ENCODE data around the gene OR51F1.
"Not testable (repeated sequence)": the region's sequence is repeated elsewhere in the genome, so short reads cannot be mapped to it uniquely, and the experiment has no call there.

OR51F1 gene, protein sequence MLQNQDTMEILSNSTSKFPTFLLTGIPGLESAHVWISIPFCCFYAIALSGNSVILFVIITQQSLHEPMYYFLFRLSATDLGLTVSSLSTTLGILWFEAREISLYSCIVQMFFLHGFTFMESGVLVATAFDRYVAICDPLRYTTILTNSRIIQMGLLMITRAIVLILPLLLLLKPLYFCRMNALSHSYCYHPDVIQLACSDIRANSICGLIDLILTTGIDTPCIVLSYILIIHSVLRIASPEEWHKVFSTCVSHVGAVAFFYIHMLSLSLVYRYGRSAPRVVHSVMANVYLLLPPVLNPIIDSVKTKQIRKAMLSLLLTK

DNA sequence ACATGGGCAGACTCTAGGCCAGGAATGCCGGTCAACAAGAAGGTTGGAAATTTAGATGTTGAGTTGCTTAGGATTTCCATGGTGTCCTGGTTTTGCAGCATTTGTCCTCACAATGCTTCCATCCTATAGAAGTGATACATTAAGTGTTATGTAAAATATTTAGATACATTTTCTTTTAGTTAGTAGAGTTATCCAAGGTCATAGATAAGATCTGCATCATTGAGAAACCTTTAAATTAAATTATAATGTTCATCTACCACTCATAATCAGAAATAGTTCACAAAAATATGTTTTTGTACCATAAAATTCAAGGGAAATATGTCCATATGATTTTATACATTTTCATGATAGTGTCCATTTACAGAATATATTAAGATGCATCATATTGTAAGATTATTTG, at the start of gene OR51F1:
TSS of gene OR51F1 (minus strand) at position 101 of the 400 bp plus-strand sequence. CDS start at position 101, 0 bp downstream.
- no peak within 1 kb of the TSS for H3K27ac Mint-ChIP-seq
- H3K27me3 Mint-ChIP-seq: peaks cover 3% of the 10 kb centered on the region

DNA sequence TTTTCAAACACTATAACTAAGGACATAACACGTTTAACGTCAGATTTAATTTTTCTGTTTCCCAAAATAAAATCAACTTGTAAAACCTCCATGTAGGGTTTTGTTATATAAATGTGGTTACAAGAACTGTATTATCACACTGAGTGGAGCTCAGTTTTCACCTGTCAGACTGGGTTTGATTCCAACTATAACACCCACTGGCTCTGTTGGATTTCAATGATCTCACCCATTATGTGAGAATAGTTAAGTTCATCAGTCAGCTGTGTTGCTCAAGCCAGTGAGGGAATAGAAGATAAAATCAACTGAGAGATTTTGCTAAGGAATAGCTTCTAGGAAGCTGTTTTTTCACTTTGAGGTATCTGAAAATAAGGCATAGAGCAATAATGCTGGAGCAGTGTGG, 39.5 kb upstream of the OR51F1 start:
- H3K36me3 Mint-ChIP-seq: no peaks in the 10 kb centered on the region
- H3K4me1 Mint-ChIP-seq: no peaks in the 10 kb centered on the region
- H3K27me3 Mint-ChIP-seq: no peaks in the 10 kb centered on the region
- H3K9me3 Mint-ChIP-seq: no peaks in the 10 kb centered on the region
- H3K27ac Mint-ChIP-seq: no peak overlapping the region
- H3K4me3 Mint-ChIP-seq: no peak overlapping the region

More for the DNA sequence above, at the start of gene OR51F1:
- peaks cover 5% of the 10 kb centered on the region for H3K9me3 Mint-ChIP-seq
- no peaks in the 10 kb centered on the region for H3K36me3 Mint-ChIP-seq
- no peaks in the 10 kb centered on the region for H3K4me1 Mint-ChIP-seq
- no peak within 1 kb of the TSS for H3K4me3 Mint-ChIP-seq

DNA sequence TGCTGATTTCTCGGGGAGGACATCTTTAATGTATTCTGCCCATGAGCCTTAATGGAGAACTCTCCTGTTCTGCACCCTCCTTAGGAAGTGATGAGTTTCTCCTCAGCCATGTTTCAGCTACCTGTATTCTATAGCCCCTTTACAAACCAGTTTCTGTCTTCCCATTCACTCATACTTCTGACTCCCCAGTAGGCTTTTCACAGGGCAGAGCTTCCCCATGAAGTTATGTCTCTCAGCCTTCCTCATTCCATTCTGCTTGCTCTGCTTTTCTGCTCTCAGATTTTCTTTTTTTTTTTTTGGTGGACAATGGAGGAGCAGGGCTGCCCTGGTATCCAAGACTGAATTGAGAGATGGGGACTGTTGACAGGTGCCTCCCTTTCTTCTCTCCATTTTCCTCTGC, 38.7 kb upstream of the OR51F1 start:
- no peaks in the 10 kb centered on the region for H3K4me1 Mint-ChIP-seq
- no peak overlapping the region for H3K27ac Mint-ChIP-seq
- no peak overlapping the region for H3K4me3 Mint-ChIP-seq
- H3K9me3 Mint-ChIP-seq: no peaks in the 10 kb centered on the region
- no peaks in the 10 kb centered on the region for H3K36me3 Mint-ChIP-seq
- no peaks in the 10 kb centered on the region for H3K27me3 Mint-ChIP-seq

DNA sequence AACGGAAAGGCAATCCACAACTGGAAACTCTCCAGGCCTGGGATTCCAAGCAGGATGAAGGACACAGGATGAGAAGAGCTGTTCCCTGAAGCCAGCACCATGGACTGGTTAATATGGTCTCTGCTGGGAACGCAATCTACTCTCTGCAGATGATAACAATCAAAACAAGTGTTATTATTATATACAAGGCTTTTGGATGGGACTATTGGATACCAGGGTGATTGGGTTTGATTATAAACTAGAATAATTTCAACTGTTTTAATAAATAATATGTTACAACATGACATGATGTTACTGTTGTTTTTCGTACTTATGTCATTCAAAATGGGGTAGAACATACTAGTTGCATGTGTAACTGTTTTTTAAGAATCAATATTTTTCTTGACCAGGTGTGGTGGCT, 34.5 kb upstream of the OR51F1 start, which contains the start of gene OR52R1:
TSS of gene OR52R1 (minus strand) at position 101 of the 400 bp plus-strand sequence. CDS start at position 101, 0 bp downstream.
- no peak within 1 kb of the TSS for H3K4me3 Mint-ChIP-seq
- no peaks in the 10 kb centered on the region for H3K4me1 Mint-ChIP-seq
- H3K36me3 Mint-ChIP-seq: no peaks in the 10 kb centered on the region
- no peaks in the 10 kb centered on the region for H3K9me3 Mint-ChIP-seq
- H3K27ac Mint-ChIP-seq: no peak within 1 kb of the TSS
- no peaks in the 10 kb centered on the region for H3K27me3 Mint-ChIP-seq

DNA sequence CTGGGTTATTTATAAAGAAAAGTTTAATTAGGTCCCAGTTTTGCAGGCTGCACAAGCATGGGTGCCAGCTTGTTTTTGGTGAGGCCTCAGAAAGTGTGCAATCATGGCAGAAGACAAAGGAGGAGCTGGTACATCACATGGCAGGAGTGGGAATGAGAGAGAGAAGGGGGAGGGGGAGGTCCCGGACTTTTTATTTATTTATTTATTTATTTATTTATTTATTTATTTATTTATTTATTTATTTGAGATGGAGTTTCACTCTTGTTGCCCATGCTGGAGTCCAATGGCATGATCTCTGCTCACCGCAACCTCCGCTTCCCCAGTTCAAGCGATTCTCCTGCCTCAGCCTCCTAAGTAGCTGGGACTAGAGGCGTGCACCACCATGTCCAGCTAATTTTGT, 31.6 kb upstream of the OR51F1 start:
- H3K27me3 Mint-ChIP-seq, H3K4me3 Mint-ChIP-seq, H3K4me1 Mint-ChIP-seq, H3K27ac Mint-ChIP-seq, H3K36me3 Mint-ChIP-seq, H3K9me3 Mint-ChIP-seq: not testable (repeated sequence)

DNA sequence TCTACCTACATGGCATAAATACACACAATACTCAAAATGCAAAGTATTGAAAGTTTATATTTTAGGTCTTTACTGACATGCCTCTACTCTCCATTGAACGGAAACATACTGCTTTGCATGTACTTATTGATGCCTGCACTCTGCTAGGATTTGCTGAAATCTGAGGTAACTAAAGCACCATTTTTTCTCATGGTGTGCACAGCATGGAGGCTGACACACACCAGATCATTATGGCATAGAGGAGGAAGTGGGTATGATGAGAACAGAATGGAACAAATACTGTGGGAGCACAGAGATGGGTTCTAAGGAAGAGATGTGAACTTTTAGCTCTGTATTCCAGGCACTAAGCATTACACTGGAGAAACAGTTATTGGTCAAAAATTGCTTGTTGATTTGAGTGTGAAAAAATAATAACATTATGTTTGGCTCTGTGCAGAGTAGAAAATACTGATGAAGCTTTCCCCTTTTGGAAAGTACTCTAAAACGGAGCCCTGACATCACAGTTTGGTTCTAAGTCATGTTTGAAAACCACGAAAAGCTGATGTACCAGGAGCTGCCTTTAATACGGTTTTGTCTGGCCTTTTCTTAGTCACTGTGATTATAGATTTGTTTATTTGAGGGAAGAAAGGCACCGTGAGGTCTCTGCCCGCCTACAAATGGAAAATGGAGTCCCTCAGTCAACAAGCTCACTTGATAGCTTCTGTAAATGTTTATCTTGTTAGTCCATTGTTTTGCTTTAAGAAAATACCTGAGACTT, 28.9 kb upstream of the OR51F1 start:
- no peaks in the 10 kb centered on the region for H3K9me3 Mint-ChIP-seq
- no peaks in the 10 kb centered on the region for H3K27me3 Mint-ChIP-seq
- H3K36me3 Mint-ChIP-seq: no peaks in the 10 kb centered on the region
- no peak overlapping the region for H3K27ac Mint-ChIP-seq
- H3K4me1 Mint-ChIP-seq: no peaks in the 10 kb centered on the region
- H3K4me3 Mint-ChIP-seq: no peak overlapping the region

DNA sequence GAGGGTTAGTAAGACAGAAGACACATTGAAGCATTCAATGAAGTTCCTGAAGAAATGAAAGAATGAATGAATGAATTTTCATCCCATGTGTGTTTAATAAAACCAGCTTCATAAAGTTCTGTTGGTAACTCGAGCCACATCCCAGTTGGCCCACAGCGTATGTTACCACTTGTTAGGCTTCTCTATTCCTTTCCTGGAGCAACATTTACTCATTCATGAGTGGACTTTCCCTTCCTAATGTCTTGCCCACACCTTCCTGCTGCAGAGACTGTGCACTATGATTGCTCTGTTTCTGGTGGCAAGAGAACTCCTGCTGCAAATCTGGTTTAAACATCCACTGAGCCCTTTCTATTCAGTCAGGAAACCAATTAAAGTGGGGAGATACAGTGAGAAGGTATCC, 27.5 kb upstream of the OR51F1 start:
- no peaks in the 10 kb centered on the region for H3K27me3 Mint-ChIP-seq
- no peaks in the 10 kb centered on the region for H3K36me3 Mint-ChIP-seq
- H3K27ac Mint-ChIP-seq: no peak overlapping the region
- H3K9me3 Mint-ChIP-seq: no peaks in the 10 kb centered on the region
- no peaks in the 10 kb centered on the region for H3K4me1 Mint-ChIP-seq
- no peak overlapping the region for H3K4me3 Mint-ChIP-seq

DNA sequence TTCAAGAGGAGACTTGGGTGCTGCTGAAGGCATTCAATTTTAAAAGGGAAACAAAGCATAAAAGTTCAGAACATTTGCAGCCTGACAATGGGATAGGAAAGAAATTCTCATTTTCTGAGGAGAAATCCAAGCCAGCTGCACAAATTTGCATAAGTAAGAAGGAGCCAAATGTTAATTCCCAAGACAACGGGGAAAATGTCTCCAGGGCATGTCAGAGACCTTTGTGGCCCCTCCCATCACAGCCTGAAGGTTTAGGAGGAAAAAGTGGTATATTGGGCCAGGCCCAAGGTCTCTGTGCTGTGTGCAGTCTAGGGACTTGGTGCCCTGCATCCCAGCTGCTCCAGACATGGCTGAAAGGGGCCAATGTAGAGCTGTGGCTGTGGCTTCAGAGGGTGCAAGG, 12.7 kb upstream of the OR51F1 start:
- Mint-ChIP-seq H3K4me3 (no peak overlapping the region), H3K36me3 (no peaks in the 10 kb centered on the region), H3K27me3 (peaks cover 11% of the 10 kb centered on the region), H3K4me1 (no peaks in the 10 kb centered on the region), H3K9me3 (peaks cover 10% of the 10 kb centered on the region), H3K27ac (no peak overlapping the region)

DNA sequence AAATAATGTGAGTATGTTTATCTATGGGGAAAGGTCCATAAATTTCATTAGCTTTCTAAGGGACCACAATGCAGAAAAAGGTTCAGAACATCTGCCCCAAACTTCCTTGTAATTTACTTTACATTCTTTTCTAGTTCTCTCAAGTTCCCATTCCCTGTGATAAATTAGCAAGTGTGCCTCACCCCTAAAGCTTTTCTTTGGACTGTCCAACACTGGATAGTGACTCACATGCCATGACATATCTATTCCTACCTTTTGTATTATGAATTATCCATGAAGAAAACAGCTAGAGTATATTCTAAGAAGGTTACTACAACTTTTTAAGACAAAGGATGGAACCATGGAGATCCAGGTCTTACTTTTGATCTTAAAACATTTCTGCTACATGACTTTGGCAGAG, 1.6 kb downstream of the OR51F1 start:
- Mint-ChIP-seq H3K4me1 (no peaks in the 10 kb centered on the region), H3K27me3 (peaks cover 3% of the 10 kb centered on the region), H3K27ac (no peak overlapping the region), H3K4me3 (no peak overlapping the region), H3K9me3 (peaks cover 5% of the 10 kb centered on the region), H3K36me3 (no peaks in the 10 kb centered on the region)

DNA sequence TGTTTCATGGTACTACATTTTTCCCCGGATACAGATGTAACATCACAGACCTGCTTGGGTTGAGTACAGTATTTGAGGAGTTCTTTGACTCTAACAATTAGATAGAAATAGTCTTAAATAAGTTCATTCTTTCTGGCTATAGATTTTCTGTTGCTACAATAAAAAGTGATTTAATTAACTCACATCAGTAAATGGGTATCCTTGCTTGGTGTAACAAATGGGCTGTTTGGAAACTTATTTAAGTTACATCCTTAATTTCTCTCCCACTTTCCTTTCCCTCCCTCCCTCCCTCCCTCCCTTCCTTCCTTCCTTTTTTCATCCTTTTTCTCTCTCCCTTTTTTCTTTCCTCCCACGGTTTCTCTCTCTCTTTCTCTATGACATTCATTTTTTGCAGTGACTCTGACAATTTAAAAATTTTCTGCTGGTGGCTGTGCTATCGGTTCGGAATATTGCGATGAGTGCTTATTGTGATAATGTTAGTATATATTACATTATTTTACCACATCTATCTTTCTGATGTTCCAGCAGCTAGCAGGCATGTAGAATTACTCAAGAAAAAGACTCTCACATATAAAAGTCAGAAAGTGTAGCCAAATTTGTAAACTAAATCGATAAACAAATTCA, 3.2 kb downstream of the OR51F1 start:
- no peaks in the 10 kb centered on the region for H3K4me1 Mint-ChIP-seq

DNA sequence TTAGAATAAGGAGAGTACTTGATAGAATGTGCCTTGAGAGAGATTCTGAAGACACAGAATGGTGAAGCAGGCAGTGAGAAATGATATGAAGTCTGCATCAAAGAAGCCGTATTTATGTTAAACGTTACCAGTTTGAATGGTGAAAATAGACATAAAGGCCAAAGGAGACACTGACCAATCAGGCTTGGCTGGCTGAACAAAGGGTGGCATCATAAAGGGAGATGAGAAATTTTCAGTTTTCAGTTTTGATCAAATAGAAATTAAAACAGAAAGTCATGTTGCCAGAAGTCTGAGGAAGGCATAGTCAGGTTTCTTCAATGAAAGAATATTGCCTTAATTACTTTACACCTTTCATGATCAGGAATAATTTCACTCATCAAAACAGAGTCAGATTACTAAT, 6.6 kb downstream of the OR51F1 start:
- Mint-ChIP-seq H3K27ac (no peak overlapping the region), H3K27me3 (no peaks in the 10 kb centered on the region), H3K4me1 (no peaks in the 10 kb centered on the region), H3K4me3 (no peak overlapping the region), H3K36me3 (no peaks in the 10 kb centered on the region), H3K9me3 (no peaks in the 10 kb centered on the region)

More for the DNA sequence above, 3.2 kb downstream of the OR51F1 start:
- Mint-ChIP-seq H3K9me3 (peaks cover 5% of the 10 kb centered on the region), H3K27ac (no peak overlapping the region), H3K36me3 (no peaks in the 10 kb centered on the region), H3K4me3 (no peak overlapping the region), H3K27me3 (peaks cover 1% of the 10 kb centered on the region)

DNA sequence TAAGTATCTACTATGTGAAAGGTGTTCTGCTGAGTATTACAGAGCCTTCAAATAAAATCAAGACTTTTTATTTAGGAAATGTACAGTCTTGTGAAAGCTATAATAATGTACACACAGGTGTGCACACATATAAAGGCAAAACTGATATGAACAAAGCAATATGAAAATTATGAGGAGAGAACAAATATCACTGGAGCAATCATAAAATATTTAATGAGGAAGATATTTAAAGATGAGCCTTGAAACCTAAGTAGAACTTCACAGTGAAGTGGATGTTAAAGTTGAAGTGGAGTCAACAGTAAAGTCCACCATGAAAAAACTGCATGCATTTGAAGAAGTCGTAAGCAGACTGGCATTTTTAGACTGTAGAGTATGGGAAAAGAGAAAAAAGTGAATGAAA, 18.5 kb downstream of the OR51F1 start:
- no peaks in the 10 kb centered on the region for H3K36me3 Mint-ChIP-seq
- no peak overlapping the region for H3K27ac Mint-ChIP-seq

DNA sequence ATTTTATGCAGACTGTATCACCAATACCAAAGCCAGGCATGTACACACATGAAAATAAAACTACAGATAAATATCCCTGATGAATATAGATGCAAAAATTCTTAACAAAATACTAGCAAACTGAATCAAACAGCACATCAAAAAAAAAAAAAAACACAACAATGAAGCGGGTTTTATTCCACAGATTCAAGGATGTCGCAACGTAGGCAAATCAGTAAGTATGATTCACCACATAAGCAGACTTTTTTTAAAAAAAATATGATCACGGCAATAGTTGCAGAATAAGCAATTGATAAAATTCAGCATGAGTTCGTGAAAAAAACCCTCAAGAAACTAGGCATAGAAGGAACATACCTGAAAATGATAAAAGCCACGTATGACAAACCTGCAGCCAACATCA, 21.3 kb downstream of the OR51F1 start:
- Mint-ChIP-seq H3K9me3 (no peaks in the 10 kb centered on the region), H3K27me3 (peaks cover 12% of the 10 kb centered on the region), H3K36me3 (no peaks in the 10 kb centered on the region), H3K4me3 (no peak overlapping the region), H3K27ac (no peak overlapping the region), H3K4me1 (no peaks in the 10 kb centered on the region)

More for the DNA sequence above, 18.5 kb downstream of the OR51F1 start:
- Mint-ChIP-seq H3K27me3 (peaks cover 16% of the 10 kb centered on the region), H3K4me1 (no peaks in the 10 kb centered on the region), H3K9me3 (no peaks in the 10 kb centered on the region), H3K4me3 (no peak overlapping the region)

DNA sequence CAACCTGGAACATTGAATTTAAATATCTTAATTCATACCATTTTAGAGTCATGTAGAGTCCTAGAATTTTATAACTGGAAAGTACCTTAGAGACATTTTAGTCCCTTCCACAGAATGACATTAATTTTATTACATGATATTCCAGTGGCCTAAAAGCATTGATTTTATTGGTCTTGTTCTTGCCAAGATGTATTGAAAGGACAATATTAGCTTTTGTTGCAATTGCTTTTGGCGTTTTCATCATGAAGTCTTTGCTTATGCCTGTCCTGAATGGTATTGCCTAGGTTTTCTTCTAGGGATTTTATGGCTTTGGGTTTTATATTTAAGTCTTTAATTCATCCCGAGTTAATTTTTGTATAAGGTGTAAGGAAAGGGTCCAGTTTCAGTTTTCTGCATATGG, 29.0 kb downstream of the OR51F1 start:
- Mint-ChIP-seq H3K4me1 (no peaks in the 10 kb centered on the region), H3K4me3 (no peak overlapping the region), H3K27ac (no peak overlapping the region), H3K36me3 (no peaks in the 10 kb centered on the region), H3K9me3 (no peaks in the 10 kb centered on the region), H3K27me3 (peaks cover 12% of the 10 kb centered on the region)

DNA sequence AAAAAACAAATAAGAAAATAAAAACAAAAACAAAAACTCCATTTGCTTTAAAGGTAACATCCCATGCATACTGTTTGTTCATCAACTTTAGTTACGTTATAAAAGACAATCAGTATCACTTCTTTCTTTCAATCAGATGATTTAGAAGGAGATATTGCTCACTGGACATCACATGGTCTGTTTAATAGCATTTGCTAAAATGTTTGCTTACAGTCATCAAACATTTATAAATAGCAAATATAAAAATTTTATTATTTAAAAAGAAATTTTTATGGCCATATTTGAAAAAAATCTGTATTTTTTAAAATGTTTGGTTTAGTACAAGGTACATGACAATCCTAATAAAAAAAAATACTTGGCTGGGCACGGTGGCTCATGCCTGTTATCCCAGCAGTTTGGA, 42.6 kb downstream of the OR51F1 start:
- Mint-ChIP-seq H3K27me3 (peaks cover 2% of the 10 kb centered on the region), H3K4me3 (no peak overlapping the region), H3K27ac (no peak overlapping the region), H3K4me1 (no peaks in the 10 kb centered on the region), H3K9me3 (no peaks in the 10 kb centered on the region), H3K36me3 (no peaks in the 10 kb centered on the region)
